Measurements from ENCODE around the gene FERMT1. TPM values are rescaled to one million over a fixed set of nuclear protein-coding genes. Genes with fewer than 3 reads are reported as not detected.

FERMT1 gene
- total and polyA plus RNA-seq, 4 donors, result 0.83 to 2.4 (median 1.5) TPM

- Histone ChIP-seq H3K9ac (ENCODE audit: insufficient read depth in 1 of 2, low read length in 2 of 2) (no peak overlapping the region), H3K27ac (ENCODE audit: low read depth in 1 of 2, low read length in 1 of 2) (no peak overlapping the region), H3K36me3 (ENCODE audit: control insufficient read depth in 4 of 4, insufficient read depth in 4 of 4, low read length in 4 of 4) (peaks cover 0 to 4% (median 0%) of the 10 kb centered on the region in 4 donors), H3K4me1 (ENCODE audit: control insufficient read depth in 5 of 5, insufficient read depth in 5 of 5, low read length in 5 of 5) (peaks cover 0 to 1% (median 0%) of the 10 kb centered on the region in 5 donors), H3K27me3 (ENCODE audit: control insufficient read depth in 3 of 3, insufficient read depth in 3 of 3, low read length in 2 of 3) (no peaks in the 10 kb centered on the region), H3K9me3 (ENCODE audit: control insufficient read depth in 4 of 4, insufficient read depth in 3 of 4, low read length in 3 of 4) (peaks cover 0 to 12% (median 4%) of the 10 kb centered on the region in 4 donors), H3K4me3 (no peak overlapping the region)
- 95 to 96% methylated on average over 3 of the region's 3 CpGs for WGBS, 2 donors
- no peak for DNase-seq
- no peak for ATAC-seq (ENCODE audit: insufficient read depth, low FRiP score)
- TF ChIP-seq, protein P1, sequence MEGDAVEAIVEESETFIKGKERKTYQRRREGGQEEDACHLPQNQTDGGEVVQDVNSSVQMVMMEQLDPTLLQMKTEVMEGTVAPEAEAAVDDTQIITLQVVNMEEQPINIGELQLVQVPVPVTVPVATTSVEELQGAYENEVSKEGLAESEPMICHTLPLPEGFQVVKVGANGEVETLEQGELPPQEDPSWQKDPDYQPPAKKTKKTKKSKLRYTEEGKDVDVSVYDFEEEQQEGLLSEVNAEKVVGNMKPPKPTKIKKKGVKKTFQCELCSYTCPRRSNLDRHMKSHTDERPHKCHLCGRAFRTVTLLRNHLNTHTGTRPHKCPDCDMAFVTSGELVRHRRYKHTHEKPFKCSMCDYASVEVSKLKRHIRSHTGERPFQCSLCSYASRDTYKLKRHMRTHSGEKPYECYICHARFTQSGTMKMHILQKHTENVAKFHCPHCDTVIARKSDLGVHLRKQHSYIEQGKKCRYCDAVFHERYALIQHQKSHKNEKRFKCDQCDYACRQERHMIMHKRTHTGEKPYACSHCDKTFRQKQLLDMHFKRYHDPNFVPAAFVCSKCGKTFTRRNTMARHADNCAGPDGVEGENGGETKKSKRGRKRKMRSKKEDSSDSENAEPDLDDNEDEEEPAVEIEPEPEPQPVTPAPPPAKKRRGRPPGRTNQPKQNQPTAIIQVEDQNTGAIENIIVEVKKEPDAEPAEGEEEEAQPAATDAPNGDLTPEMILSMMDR (IDR thresholded peaks at IDR 0.05; ENCODE audit: control extremely low read depth, extremely low read depth), result no peak
These were observed 6.1 kb downstream of the FERMT1 start for GRCh38 chr20:6116758-6117157.

DNA sequence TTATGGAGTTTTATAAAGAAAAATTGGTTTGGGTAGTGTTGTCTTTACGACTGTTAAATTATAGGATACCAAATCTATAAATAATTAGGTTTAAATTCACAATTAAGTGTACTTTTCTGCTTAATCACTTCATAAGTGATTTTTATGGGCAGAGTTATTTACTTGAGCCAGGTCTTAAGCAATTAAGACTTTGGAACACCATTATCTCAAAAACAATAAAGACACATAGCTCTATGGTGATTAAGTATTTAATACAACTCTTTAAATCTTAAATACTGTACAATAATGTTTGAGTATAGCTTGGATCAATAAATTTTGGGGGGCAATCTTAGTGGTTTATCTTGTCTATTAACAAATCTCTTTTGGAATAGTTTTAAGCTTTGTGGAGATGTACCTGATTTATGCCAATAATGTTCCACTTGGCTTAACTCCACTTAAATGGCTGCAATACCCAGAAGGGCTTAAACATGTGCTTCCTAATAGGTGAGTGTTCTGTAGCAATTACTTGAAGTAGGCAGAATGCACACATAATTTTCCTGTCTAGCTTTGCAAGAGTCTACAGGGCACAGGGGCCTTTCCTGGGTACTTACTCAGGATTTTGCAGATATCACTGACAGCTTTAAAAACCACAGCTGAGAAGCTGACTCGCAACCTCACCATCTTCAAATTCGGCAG, 7.5 kb downstream of the FERMT1 start:
- no peak overlapping the region for H3K27ac ChIP-seq (ENCODE audit: low read depth in 1 of 2, low read length in 1 of 2)
- no peak overlapping the region for H3K4me3 ChIP-seq
- no peak for ATAC-seq (ENCODE audit: insufficient read depth, low FRiP score)
- no peaks in the 10 kb centered on the region for H3K4me1 ChIP-seq (ENCODE audit: control insufficient read depth in 5 of 5, insufficient read depth in 5 of 5, low read length in 5 of 5)
- TF ChIP-seq, protein P1 (IDR thresholded peaks at IDR 0.05; ENCODE audit: control extremely low read depth, extremely low read depth), result no peak
- no peak for DNase-seq
- no peaks in the 10 kb centered on the region for H3K27me3 ChIP-seq (ENCODE audit: control insufficient read depth in 3 of 3, insufficient read depth in 3 of 3, low read length in 2 of 3)
- no peak overlapping the region for H3K9ac ChIP-seq (ENCODE audit: insufficient read depth in 1 of 2, low read length in 2 of 2)
- peaks cover 0 to 12% (median 4%) of the 10 kb centered on the region in 4 donors for H3K9me3 ChIP-seq (ENCODE audit: control insufficient read depth in 4 of 4, insufficient read depth in 3 of 4, low read length in 3 of 4)
- WGBS, 2 donors, result 96 to 98% methylated on average over 3 of the region's 3 CpGs
- H3K36me3 ChIP-seq (ENCODE audit: control insufficient read depth in 4 of 4, insufficient read depth in 4 of 4, low read length in 4 of 4), result peaks cover 0 to 4% (median 0%) of the 10 kb centered on the region in 4 donors

- Histone ChIP-seq H3K27ac (ENCODE audit: low read depth in 1 of 2, low read length in 1 of 2) (no peak overlapping the region), H3K4me3 (no peak overlapping the region)
- no peak for ATAC-seq (ENCODE audit: insufficient read depth, low FRiP score)
These were observed 8.1 kb downstream of the FERMT1 start for GRCh38 chr20:6114696-6115095.

More at GRCh38 chr20:6114696-6115095, 8.1 kb downstream of the FERMT1 start:
- DNase-seq, result no peak
- TF ChIP-seq, protein P1 (IDR thresholded peaks at IDR 0.05; ENCODE audit: control extremely low read depth, extremely low read depth), result no peak
- 76 to 79% methylated on average over 1 of the region's 1 CpG for WGBS, 2 donors
- Histone ChIP-seq H3K36me3 (ENCODE audit: control insufficient read depth in 4 of 4, insufficient read depth in 4 of 4, low read length in 4 of 4) (peaks cover 0 to 4% (median 0%) of the 10 kb centered on the region in 4 donors), H3K9ac (ENCODE audit: insufficient read depth in 1 of 2, low read length in 2 of 2) (no peak overlapping the region), H3K4me1 (ENCODE audit: control insufficient read depth in 5 of 5, insufficient read depth in 5 of 5, low read length in 5 of 5) (no peaks in the 10 kb centered on the region), H3K9me3 (ENCODE audit: control insufficient read depth in 4 of 4, insufficient read depth in 3 of 4, low read length in 3 of 4) (peaks cover 0 to 12% (median 4%) of the 10 kb centered on the region in 4 donors), H3K27me3 (ENCODE audit: control insufficient read depth in 3 of 3, insufficient read depth in 3 of 3, low read length in 2 of 3) (no peaks in the 10 kb centered on the region)

Data from lung (tissue), 12 donors.